Activated CD8-positive, alpha-beta memory T cell treated with anti-CD3 and anti-CD28 coated beads, Interleukin-2, amount 50 U/mL, for 1 hour (primary cell): ENCODE results near the gene DLG2.
"Not testable (repeated sequence)": the region's sequence is repeated elsewhere in the genome, so short reads cannot be mapped to it uniquely, and the experiment has no call there.

ENCODE experiments used
- DNase-seq: peaks from one replicate; pipeline ENCODE4 v3.0.0-alpha.2; 2020; ENCODE audit errors: extremely low read depth

Gene DLG2

GRCh38 chr11:85627332-85627997 lies at the start of gene DLG2:
Gene DLG2, minus strand, starts transcription at chr11:85627344.
- no peak for DNase-seq

GRCh38 chr11:85673393-85673792 lies 46.2 kb upstream of the DLG2 start:
- DNase-seq, result no peak

- DNase-seq, result no peak
Measured at GRCh38 chr11:85672105-85672902, 45.2 kb upstream of the DLG2 start.

- not testable (repeated sequence) for DNase-seq
Measured at GRCh38 chr11:85670949-85671663, 44.0 kb upstream of the DLG2 start.

GRCh38 chr11:85668157-85668556 lies 41.0 kb upstream of the DLG2 start:
- DNase-seq, result no peak

GRCh38 chr11:85666687-85667086 lies 39.5 kb upstream of the DLG2 start:
- no peak for DNase-seq

- DNase-seq, result no peak
Measured at GRCh38 chr11:85665733-85666132, 38.6 kb upstream of the DLG2 start.

GRCh38 chr11:85664615-85665481 lies 37.7 kb upstream of the DLG2 start, which contains the start of gene CREBZF:
Gene CREBZF, minus strand, starts transcription at chr11:85665129. Its CDS starts 254 bp downstream, at chr11:85664875.
- DNase-seq, result peak; percentile 79

GRCh38 chr11:85663753-85664614 lies 36.8 kb upstream of the DLG2 start:
- peak; percentile 75 for DNase-seq

- no peak for DNase-seq
Measured at GRCh38 chr11:85663080-85663752, 36.1 kb upstream of the DLG2 start.

- no peak for DNase-seq
Measured at GRCh38 chr11:85661972-85662664, 35.0 kb upstream of the DLG2 start.

GRCh38 chr11:85658180-85658579 lies 31.0 kb upstream of the DLG2 start:
- no peak for DNase-seq

- DNase-seq, result no peak
Measured at GRCh38 chr11:85656777-85657176, 29.6 kb upstream of the DLG2 start.

- DNase-seq, result not testable (repeated sequence)
Measured at GRCh38 chr11:85654343-85654742, 27.2 kb upstream of the DLG2 start.

- DNase-seq, result no peak
Measured at GRCh38 chr11:85652786-85653447, 25.8 kb upstream of the DLG2 start.

- DNase-seq, result no peak
Measured at GRCh38 chr11:85651118-85651517, 24.0 kb upstream of the DLG2 start.

GRCh38 chr11:85647604-85648299 lies 20.6 kb upstream of the DLG2 start, which contains the start of gene TMEM126A:
Gene TMEM126A, plus strand, starts transcription at chr11:85647967. Its CDS starts 2,289 bp downstream, at chr11:85650256.
- peak; percentile 54 for DNase-seq

- DNase-seq, result no peak
Measured at GRCh38 chr11:85647078-85647477, 19.9 kb upstream of the DLG2 start.
